HG03135 (cell line): ENCODE data around the gene TRAF4.
A peak's percentile ranks its signal among the peaks of the same experiment; 100 is the strongest.

Experiments used
- ATAC-seq: cut with Tn5 transposase; IDR thresholded peaks from one replicate; pipeline ENCODE4 v1.9.1; 2021; ENCODE audit warnings: mild to moderate bottlenecking, moderate library complexity; ENCODE audit not compliant: unreplicated experiment

The TRAF4 gene, protein sequence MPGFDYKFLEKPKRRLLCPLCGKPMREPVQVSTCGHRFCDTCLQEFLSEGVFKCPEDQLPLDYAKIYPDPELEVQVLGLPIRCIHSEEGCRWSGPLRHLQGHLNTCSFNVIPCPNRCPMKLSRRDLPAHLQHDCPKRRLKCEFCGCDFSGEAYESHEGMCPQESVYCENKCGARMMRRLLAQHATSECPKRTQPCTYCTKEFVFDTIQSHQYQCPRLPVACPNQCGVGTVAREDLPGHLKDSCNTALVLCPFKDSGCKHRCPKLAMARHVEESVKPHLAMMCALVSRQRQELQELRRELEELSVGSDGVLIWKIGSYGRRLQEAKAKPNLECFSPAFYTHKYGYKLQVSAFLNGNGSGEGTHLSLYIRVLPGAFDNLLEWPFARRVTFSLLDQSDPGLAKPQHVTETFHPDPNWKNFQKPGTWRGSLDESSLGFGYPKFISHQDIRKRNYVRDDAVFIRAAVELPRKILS

DNA sequence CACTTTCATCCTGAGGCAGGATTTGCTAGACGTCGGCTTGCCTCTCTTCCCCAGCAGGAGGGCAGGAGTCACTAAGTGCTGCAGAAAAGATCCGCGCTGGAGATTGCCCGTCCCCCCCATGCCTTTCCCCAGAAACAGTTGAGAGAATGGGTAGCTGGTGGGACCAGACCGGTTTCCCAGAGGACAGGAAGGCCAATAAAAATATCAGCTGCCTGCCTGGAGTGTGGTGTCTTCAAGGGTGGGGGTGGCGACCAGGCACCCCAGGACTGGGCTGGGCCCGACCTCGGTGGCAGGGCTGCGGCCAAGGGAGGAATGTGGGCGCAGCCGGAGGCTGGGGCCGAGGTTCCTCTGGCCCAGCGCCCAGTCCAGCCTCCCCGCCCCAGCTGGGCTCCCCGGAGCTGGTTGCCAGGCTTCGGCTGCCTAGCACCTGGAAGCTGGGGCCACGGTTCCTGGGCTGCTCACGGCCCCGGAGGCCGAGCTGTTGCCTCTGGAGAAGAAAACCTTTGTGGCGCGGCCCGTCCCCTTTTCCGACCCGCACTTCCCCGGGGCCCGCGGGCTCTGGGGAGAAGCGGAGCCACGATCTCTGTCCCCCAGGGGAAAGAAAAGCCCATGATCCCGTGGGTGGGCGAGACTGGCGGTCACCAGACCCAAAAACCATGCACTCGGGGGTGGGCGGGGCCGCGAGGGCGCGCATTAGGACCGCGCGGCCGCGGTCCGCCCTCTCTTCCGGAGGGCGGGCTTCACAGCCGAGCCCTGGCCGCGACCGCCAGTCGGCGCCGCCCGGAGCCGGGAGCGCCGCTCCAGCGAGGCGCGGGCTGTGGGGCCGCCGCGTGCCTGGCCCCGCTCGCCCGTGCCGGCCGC is at the start of gene TRAF4:
TSS of gene TRAF4 (plus strand) at position 769 of the 861 bp plus-strand sequence. CDS start 102 bp downstream, outside the sequence.
- peak; percentile 54 for ATAC-seq

DNA sequence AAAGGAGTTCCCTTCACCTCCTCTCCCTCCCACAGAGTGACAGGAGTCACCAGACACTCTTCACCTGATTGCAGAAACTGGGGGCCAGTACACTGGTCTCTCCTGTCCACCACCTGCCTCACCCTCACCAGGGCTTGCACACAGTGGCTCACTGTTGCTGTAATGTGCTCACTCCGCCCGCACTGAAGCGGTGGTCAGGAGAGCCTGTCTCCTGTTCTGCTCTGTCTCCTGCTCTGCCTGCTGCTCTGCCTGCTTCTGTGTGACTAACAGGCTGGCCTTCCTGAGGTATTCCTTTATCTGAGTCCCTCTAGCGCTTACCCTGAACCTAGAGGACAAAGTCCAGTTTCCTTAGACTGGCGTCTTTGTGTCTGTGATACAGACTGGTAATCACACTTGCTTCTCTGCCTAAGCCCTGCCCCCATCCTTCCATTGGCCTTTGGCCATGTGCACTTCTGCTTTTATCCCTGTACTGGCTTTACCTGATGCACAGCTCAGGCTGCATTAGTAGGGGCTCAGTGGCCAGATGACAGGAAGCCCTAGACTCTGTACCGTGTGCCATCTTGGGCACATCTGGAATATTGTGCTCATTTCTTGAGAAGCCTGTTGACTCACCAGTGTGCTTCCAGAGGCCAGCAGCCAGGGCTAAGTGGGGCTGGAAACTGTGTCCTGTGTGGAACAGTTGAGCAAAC is 45.4 kb upstream of the TRAF4 start:
- ATAC-seq: no peak

DNA sequence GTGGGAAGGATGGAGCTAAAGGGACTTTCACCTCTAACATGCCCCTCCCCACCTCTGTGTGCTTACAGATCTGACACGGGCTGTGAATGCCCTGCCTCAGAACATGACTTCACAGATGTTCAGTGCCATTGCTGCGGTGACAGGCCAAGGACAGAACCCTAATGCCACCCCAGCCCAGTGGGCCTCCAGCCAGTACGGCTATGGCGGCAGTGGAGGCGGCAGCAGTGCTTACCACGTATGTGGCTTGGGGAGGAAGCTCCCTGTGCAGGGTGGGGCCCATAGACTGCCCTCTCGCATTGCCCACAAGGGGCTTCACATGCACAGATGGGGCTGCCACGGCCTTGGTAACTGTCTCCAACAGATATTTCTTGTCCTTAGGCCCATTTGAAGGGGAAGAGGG is 43.5 kb upstream of the TRAF4 start:
- no peak for ATAC-seq

DNA sequence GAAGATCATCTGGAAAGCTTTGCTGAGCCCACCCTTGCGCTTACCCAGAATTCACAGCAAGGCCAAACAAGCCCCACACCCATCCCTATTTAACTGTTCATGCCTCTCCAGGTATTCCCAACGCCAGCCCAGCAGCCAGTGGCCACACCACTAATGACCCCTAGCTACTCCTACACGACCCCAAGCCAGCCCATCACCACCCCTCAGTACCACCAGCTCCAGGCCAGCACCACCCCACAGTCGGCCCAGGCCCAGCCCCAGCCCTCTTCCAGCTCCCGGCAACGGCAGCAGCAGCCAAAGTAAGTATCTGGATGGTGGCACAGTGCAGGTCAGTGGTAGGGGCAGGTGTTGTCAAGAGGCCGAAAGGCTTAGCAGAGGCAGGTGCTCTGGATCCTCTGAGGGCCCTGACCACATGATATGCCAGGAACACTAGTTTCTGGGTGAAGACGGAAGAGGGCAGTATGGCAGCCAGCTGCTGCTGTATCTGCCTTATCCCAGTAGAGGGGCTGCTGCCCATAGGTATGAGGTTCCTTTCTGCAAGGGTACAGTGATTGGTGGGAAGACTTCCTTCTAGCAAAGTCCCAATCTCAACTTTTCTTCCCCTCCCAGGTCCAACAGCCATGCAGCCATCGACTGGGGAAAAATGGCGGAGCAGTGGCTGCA is 42.9 kb upstream of the TRAF4 start:
- ATAC-seq: no peak

DNA sequence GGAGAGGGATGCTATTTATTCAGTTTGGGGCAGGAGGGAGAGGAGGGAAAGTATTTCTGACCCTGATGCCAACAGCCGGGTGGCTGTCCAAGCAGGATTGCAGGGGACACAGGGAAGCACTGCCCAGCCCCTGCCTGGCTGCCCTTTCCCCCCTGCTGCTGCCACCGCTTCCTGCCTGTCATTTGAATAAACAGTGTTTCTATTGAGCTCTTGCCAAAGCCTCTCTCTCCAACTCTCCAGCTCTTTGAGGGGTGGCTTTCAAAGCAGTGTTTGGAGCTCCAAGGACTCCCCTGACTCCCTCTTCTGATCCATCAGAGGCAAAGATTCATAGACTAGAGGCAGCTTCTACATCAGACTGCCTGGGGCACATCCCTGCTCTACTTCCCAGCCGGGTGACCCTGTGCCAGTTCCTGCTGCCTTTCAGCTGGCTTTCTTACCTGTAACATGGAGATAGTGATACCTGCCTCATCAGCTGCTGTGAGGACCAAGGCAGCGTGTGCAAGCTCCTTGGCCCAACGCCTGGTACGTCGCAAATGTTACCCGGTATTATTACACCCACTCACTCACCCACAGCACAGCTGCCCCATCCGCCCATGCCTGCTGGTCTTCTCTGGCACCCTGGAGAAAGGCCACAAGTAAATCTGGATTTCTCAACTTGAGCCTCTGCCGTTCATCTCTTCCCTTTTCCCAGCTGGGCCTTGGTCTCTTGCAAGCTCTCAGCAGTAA is 41.6 kb upstream of the TRAF4 start:
- ATAC-seq: no peak

DNA sequence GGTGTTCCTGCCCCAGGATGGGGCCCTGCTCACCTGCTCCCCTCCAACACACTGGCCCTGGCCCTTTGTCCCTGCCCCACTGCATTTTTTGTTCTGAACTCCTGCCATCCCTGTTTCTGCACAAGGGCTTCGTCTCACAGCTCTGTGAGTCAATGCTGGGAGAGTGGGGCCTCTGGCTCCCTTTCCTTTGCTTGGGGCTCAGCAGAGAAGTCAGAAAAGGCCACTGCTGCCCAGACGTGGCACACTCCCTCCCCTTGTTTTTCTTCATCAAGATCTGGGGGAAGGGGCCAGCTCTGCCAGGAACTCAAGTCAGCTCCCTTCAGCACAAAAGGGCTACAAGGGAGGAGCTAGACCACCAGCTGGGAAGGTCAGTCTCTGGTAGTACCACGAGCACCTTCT is 41.1 kb upstream of the TRAF4 start:
- ATAC-seq: no peak

DNA sequence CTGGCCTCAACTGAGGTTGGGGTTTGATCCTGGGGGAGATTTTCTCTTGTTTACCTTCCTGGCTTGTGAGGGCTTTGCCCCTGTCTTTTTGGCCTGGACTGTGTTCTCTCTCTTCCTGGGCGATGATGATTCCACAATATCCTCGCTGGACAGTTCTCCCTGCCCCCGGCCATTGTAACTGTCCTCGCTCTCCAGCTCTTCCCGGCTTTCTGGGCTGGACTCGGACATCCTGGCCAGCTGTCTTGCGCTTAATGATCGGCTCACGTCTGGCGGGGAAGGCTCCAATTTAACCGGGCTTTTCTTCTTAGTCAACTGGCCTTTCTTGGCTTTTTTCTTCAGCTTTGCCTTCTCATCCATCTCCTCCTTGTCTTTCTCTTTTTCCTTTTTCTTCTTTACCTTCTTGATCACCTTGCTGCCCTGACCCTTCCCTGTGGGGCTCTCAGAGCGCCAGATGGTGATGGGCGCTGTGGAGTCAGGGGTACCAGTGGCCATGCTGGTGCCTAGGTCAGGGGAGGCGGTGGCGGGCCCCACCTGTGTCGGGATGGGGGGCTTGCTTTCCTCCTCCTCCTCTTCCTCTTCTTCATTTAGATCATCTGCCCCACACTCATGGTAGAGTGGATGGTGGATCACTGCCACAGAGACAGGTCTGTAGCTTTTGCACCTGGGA is 40.1 kb upstream of the TRAF4 start:
- ATAC-seq: no peak

DNA sequence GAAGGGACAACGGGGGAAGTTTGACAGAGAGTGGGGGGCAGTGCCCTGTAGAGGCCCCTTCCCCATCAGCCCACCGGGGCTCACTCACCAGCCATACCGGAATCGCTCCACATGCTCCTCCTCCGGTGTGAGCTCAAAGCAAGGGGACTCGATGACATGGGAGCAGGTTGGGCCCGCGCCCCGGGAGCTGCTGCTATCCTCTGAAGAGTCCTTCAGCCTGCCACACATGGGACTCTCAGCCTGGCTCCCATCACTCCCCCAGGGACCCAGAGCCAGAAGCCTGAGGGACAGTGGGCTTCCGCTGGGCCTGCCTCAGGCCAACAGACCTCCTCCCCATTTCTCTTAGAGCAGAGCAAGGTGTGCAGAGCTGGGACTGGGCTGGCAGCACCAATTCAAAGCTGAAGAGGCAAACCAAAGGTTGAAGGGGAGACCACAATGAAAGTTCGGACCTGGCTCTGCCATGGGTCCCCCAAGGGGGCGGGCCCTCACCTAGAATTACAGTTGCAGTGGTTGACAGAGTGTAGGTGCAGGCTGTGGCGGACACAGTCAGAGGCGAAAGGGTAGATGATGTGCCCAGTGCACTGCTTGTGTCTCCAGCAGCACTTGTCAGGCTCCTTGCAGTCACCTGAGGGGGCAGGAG is 39.5 kb upstream of the TRAF4 start:
- no peak for ATAC-seq

DNA sequence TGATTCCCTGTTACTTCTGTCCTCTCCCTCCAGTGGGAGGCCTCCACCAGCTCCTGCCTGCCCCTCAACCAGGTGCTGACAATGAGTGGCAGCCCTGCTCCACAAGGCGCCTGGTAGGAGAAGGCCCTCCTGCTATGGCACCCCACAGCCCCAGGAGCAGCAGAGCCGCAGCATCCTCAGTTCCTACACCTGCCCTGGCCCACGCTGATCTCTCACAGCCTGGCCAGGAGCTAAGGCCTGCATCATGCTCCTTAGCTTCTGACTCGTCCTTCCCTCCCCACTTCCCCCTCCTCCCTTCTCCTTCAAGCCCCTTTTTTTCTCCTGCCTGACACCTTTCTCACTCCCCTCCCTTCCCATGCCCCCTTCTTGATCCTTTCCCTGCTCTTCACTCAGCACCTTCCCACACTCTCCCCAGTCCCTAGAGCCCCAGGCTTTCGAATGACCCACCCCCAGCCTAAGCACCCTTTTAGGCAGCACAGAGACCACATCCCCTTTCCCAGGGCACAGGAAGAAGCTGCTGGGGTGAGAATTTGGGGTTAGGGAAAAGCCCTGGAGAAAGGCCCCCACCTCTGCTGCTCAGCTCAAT is 38.6 kb upstream of the TRAF4 start:
- no peak for ATAC-seq

DNA sequence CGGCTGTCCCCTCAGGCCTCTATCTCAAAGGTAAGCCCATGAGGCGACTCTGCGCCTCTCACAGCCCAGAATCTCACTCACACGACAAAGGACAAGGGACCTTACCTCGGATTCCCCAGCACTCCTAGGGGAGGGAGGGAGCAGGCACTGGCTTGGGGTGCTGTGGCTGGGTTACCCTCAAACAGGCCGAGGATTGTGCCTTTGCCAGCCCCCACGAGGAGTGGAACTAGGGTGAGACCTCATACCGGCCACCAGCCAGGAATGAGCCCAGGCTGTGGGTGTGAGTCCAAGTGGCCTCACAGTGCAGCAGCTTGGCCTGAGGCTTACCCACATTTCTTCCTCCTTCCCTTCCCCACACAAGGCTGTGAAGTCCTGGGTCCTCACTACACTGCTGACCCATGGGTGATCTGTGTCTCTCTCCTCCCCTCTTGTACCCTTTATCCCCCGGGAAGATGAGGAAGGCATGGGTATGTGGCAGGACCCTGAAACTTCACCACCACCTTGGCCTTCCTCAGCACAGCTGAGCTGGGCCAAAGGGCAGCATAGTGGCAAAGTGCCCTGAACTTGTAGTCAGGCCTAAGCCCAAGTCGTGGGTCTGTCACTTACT is 38.0 kb upstream of the TRAF4 start:
- ATAC-seq: no peak

DNA sequence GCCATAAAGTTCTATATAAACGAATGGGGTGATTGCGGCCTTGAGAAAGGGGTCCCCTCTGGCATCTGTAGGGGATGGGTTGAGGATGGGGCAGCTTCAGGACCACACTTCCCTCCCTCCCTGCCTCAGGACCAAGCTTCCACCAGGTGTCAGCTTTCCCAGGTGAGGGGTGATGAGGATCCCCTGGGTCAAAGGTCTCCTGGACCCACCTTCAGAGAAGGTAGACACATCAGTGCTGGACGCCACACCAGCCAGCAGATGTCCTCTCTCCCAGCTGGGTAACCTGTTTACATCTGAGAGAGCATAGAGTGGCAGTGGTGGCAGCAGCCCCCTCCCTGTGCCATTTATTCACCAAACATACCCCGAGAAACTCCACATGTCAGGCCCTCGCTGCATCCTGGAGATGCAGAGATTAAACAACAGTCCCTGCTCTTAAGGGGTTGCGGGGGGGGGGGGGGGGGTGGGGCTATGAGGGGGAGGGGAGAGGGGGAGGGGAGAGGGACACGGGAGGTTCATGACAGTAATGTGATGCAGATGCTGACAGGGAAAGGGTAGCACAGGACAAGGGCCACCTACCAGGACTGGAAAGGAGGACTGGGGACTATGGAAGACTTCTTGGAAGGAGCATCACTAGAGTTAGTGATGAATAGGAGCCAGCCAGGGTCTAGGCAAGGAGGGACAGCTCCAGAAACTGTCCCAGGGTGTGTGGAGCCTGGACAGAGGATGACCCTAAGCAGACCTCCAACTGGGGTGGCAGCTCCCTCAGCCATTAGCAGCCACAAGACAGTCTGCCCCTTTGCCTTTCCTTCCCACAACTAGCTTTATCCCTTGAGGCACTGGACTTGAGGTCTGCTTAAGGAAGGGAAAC is 37.1 kb upstream of the TRAF4 start:
- ATAC-seq: no peak

DNA sequence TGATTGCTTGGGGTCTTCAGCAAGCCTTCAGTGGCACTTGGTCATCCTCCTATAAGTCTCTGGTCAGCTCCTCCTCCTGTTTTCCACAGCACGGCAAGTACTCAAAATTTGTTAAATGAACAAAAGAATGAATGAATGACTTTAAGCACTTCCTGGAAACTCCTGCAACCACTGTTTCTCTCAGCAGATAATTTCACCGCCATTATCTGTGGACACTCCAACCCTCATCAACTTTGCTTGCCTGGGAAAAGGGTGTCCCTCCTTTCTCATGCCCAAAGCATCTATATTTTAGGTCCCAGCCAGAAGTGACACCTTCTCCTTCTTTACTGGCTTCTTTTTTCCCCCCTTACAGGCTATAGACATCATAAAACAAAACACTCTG is 36.5 kb upstream of the TRAF4 start:
- ATAC-seq: no peak

DNA sequence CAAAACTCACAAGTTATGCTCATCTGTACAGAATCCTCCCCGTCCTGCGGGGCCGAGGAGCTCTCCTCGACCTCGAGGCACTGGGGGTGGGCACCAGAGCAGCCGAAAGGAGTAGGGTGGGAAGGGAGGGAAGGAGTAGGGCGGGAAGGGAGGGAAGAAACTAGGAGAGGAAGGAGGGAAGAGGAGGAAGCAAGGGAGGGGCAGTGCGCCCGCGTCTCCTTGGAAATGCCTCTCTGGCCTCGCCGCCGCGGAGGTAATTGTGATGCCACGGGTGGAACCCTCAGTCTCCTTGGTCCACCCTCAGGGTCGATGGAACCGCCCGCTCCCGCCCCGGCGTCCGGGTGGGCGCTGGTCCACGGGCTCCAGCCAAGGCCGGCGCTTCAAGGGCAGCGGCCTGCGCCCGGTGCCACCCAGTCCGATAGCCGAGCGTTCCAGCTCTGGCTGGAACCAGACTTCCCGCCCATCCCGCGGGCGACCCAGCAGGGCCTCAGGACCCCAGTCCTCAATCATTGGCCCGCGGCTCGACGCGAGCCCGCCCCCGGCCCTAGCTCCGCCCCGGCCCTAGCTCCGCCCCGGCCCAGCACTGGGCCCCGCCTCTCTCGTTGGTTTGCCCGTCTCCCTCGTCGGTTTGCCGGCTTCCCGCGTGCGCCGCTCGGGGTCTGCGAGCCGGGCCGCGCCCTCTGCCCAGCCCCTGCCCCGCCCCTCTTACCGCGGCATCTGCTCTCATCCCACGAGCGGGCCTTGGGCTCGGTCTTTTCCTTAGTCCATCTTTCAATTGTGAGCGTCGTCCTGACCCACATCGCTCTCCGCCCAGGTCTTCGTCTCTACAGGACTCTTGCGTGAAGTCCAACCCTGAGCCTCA is 32.7 kb upstream of the TRAF4 start:
- ATAC-seq: peak; percentile 69

DNA sequence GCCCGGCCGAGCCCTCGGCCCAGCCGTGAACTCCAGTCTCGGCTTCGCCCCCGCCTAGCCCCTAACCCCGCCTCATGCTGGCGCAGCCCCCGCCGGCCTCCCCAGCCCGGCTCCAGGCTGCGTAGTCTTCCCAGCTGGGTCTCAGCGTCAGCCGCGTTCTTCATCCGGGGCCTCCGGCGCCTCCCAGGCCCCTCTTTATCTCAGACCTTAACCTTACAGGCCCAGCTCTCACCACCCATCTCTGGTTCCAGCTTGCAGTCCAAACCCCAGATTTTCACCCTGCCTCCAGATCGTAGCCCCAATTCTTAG is 32.1 kb upstream of the TRAF4 start, which contains the start of gene PROCA1:
TSS of gene PROCA1 (minus strand) at position 166 of the 309 bp plus-strand sequence. CDS start 228 bp downstream, outside the sequence.
- peak; percentile 15 for ATAC-seq

DNA sequence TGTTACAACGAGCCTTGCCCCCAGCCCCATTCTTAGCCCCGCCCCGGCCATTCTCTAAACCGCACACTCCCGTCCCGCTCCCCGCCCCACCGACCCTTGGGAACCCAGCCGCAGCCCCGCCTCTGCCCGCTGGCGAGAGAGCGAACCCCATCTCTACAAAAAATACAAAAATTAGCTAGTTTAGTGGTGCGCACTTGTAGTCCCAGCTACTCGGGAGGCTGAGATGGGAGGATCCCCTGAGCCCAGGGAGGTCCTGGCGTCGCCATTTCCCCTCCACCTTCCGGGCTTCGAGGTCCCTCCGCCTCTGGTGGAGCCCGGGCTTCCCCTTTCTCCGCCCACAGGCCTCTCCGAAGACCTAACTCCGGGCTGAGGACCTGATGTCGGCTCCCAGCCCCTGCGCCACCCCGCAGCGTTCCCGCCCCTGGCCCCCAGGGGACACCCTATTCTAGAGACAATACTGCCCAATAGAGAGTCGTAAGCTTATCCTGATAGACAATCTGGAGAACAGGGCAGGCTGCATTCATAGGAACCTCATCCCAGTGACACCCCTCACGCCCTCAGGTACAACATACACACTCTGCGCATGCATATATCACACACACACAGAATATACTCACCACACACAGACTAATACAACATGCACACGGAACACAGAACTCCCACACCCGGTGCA is 31.6 kb upstream of the TRAF4 start:
- no peak for ATAC-seq
